GM10847 (cell line): ENCODE results near the gene PRSS53.

ENCODE experiments used
- POLR2A ChIP-seq: IDR thresholded peaks from 2 replicates; pipeline ENCODE4 v1.6.1; 2011; ENCODE audit not compliant: insufficient read length; ENCODE audit errors: extremely low read depth

Gene PRSS53

GRCh38 chr16:31052114-31052513 lies 36.6 kb downstream of the PRSS53 start:
- TF ChIP-seq POLR2A: no peak

DNA sequence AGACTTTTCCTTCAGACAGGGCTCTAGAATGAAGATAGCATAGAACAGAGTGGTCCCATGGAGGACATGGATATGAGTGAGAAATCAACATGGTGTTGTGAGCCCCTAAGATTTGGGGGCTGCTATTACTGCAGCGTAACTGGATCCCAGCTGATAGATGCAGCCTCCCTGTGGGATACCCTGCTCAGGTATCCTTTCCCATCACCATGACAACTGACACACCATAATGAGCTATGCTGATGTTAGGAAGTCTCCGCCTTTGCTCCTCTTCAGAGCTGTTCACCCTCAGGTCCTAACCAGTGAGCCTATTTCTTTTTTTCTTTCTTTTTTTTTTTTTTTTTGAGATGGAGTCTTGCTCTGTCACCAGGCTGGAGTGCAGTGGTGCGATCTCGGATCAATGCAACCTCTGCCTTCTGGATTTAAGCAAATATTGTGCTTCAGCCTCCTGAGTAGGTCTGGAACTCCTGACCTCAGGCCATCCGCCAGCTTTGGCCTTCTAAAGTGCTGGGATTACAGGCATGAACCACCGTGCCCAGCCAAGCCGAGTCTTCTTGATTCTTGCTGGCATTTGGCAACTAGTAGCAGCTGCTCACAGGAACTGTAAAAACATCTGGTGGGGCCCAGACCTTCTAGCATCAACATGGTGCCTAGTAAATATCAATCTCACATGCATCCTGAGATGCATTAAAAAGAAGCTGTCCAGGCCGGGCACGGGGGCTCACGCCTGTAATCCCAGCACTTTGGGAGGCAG lies 38.3 kb downstream of the PRSS53 start:
- TF ChIP-seq POLR2A: no peak

DNA sequence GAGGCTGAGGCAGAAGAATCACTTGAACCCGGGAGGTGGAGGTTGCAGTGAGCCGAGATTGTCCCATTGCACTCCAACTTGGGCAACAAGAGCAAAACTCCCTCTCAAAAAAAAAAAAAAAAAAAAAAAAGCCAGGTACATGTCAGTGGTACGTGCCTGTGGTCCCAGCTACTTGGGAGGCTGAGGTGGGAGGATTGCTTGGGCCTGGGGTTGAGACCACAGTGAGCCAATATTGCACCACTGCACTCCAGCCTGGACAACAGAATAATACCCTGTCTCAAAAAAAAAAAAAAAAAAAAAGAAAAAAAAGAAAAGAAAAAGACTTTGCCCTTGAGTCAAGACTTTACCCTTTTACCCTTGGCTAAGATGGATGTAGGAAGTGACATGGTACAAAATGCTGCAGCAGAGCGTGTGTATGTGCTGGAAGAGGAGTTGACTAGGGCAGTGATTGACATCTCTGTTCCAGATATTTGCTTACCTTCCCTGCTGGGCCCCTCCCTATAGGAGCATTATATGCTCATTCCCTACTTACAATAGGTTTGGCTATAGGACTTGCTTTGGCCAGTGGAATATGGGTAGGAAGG lies 44.8 kb downstream of the PRSS53 start:
- no peak for TF ChIP-seq POLR2A

GRCh38 chr16:31043352-31043751 lies 45.4 kb downstream of the PRSS53 start:
- TF ChIP-seq POLR2A: no peak

GRCh38 chr16:31042866-31043265 lies 45.9 kb downstream of the PRSS53 start:
- TF ChIP-seq POLR2A: no peak

DNA sequence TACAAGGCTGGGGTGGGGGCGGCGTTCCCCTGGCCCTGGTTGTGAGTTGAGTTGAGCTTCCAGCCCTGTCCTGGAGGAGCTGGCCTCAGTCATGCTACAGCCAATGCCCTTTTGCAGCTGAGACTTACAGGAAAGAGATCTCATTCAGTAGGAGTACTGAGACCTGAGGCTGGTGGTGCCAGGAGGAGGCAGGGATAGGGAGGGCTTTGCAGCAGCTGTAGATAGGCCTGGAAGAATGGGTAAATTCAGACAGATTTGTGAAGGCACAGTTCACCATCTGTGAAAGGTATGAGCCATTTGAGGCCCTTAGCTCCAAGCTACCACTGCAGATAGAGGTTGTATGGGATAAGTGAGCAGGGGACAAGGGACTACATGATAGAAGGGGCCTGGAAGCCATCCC lies 49.8 kb downstream of the PRSS53 start:
- TF ChIP-seq POLR2A: no peak

- no peak for TF ChIP-seq POLR2A
Observed at GRCh38 chr16:31036691-31037090, 52.1 kb downstream of the PRSS53 start.

DNA sequence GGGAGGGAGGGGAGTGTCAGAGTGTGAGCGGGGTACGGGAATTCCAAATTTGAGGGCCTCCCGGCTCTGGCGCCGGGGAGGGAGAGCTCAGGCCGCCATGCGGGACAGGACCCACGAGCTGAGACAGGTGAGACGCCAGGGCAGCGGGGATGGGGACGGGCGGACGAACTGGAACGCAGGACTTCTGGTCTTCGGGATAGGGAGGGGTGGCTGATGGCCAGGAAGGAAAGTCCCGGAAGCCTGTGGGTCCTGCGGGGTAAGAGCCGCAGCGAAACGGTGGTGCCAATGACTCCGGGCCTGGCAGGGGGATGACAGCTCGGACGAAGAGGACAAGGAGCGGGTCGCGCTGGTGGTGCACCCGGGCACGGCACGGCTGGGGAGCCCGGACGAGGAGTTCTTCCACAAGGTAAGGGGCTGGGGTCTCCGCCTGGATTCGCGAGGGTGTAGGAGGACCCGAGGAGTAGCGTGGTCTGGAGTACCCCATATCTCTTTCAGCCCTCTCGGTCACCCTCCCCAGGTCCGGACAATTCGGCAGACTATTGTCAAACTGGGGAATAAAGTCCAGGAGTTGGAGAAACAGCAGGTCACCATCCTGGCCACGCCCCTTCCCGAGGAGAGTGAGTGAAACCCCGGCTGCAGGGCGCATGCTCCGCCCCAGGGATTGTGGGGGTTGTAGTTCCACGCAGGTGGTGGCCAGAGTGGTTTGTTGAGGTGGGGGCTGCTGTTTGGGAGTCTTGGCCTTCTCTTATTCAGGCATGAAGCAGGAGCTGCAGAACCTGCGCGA lies 54.8 kb downstream of the PRSS53 start:
- peak; percentile 5 for TF ChIP-seq POLR2A
